ES-I3 (cell line): ENCODE measurements around the gene TXNL4B.
"Not testable (repeated sequence)": the region's sequence is repeated elsewhere in the genome, so short reads cannot be mapped to it uniquely, and the experiment has no call there.

Experiments
- H3K36me3 ChIP-seq: 2 replicates; pipeline ENCODE4 v1.6.1; 2013; ENCODE audit warnings: mild to moderate bottlenecking, low read length, control low read depth, moderate library complexity; ENCODE audit not compliant: insufficient read depth
- H3K4me1 ChIP-seq: 2 replicates; pipeline ENCODE4 v1.6.1; 2013; ENCODE audit warnings: mild to moderate bottlenecking, control low read depth, low read length; ENCODE audit not compliant: insufficient read depth
- H3K9ac ChIP-seq: 2 replicates; pipeline ENCODE4 v1.6.1; 2013; ENCODE audit warnings: low read depth, mild to moderate bottlenecking, low read length, moderate library complexity
- H3K9me3 ChIP-seq: 2 replicates; pipeline ENCODE4 v1.6.1; 2013; ENCODE audit warnings: mild to moderate bottlenecking, low read length, moderate library complexity; ENCODE audit not compliant: control insufficient read depth, insufficient read depth

The TXNL4B gene

DNA sequence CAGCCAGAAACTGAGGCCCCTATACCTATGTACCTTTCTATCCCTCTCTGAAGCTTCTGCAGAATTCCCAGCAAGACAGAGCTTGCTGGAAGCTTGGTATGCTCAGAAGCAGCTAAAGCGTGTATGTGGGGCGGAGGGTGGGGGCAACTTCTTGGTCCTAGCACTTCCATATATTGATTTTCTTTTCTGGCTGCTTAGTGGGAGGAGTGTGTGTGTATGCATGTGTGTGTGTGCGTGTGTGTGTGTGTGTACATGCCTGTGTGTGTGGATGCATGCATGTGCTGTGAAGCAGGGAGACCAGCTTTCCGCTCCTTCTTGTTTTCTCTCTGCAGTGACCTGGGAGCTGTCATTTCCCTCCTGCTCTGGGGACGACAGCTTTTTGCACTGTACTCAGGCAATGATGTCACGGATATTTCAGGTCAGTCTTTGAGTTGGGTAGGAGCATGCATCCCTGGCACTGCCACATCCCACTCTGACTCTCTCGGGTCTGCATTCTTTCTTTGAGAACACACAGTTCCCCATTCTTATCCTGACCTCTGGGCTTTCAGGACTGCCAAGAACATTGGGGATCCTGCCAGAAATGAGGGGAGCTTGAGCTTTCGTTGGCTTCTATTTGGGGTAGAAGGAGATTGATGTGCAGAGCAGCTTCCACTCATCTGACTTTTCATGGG, 19.7 kb downstream of the TXNL4B start:
- Histone ChIP-seq H3K4me1 (no peaks in the 10 kb centered on the region), H3K9ac (no peak overlapping the region), H3K9me3 (no peaks in the 10 kb centered on the region), H3K36me3 (no peaks in the 10 kb centered on the region)

DNA sequence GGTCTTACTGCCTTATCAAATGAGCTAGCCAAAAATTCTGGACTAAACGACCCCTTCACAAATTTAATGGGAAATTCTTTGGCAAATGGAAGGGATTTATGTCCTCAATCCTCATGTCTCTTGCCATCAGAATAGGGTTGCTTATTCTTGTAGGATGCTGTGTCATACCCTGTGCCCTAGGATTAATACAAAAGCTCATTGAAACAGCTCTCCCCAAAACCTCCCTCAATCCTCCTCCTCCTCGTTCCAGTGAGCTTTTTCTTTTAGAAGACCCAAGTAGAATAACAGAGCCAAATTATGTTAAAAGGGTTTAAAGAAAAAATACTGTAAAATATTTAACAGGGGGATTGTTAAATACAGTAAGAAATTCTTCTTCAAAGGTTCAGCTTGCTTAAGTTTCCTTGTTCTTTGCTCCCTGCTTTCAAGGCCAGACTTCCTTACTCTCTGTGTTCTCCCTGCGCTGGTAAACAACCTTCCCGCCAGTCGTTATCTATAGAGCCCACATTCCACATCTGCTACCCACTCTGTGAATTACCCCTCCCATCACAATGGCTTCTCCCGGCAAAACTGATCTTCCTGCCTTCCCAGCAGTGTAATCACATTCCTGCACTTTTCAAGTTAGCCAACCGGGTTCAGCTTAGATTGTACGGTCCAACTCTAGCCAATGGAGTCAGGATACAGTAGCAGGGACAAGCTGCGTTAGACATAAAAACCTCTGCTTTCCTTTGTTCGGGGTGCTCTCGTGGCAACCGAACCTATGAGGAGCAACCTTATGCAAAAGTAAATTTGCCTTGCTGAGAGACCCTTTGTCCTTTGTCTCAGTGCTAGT, 20.7 kb downstream of the TXNL4B start:
- no peaks in the 10 kb centered on the region for H3K4me1 ChIP-seq
- H3K9me3 ChIP-seq, result no peaks in the 10 kb centered on the region
- H3K36me3 ChIP-seq, result no peaks in the 10 kb centered on the region
- H3K9ac ChIP-seq, result no peak overlapping the region

GRCh38 chr16:72068930-72069329, 24.5 kb downstream of the TXNL4B start:
- Histone ChIP-seq H3K36me3 (no peaks in the 10 kb centered on the region), H3K4me1 (no peaks in the 10 kb centered on the region), H3K9me3 (no peaks in the 10 kb centered on the region), H3K9ac (no peak overlapping the region)

GRCh38 chr16:72066747-72067146, 26.7 kb downstream of the TXNL4B start:
- Histone ChIP-seq H3K9ac (no peak overlapping the region), H3K9me3 (no peaks in the 10 kb centered on the region), H3K36me3 (no peaks in the 10 kb centered on the region), H3K4me1 (no peaks in the 10 kb centered on the region)

DNA sequence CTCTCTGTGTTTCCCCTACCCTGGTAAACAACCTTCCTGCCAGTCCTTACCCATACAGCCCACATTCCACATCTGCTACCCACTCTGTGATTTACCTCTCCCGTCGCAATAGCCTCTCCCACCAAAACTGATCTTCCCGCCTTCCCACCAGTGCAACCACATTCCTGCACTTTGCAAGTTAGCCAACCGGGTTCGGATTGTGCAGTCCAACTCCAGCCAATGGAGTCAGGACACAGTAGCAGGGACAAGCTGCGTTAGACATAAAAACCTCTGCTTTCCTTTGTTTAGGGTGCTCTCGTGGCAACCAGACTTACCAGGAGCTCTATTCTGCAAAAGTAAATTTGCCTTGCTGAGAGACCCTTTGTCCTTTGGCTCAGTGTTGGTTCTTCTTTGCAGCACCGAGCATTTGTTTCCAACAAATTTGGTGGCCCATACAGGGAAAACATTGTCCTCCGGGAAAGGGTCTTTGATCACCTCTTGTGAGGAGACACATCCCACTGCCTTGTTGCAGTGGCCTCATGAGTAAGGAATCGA, 29.0 kb downstream of the TXNL4B start:
- no peaks in the 10 kb centered on the region for H3K9me3 ChIP-seq
- no peaks in the 10 kb centered on the region for H3K4me1 ChIP-seq
- H3K36me3 ChIP-seq, result no peaks in the 10 kb centered on the region
- H3K9ac ChIP-seq, result no peak overlapping the region

GRCh38 chr16:72061564-72061963, 31.9 kb downstream of the TXNL4B start:
- H3K36me3 ChIP-seq, result no peaks in the 10 kb centered on the region
- no peaks in the 10 kb centered on the region for H3K9me3 ChIP-seq
- H3K4me1 ChIP-seq, result no peaks in the 10 kb centered on the region
- H3K9ac ChIP-seq, result no peak overlapping the region

- Histone ChIP-seq H3K4me1 (no peaks in the 10 kb centered on the region), H3K9me3 (no peaks in the 10 kb centered on the region), H3K9ac (no peak overlapping the region), H3K36me3 (no peaks in the 10 kb centered on the region)
Observed at GRCh38 chr16:72060405-72060804, 33.0 kb downstream of the TXNL4B start.

- not testable (repeated sequence) for H3K9ac ChIP-seq, H3K9me3 ChIP-seq, H3K4me1 ChIP-seq, H3K36me3 ChIP-seq
Observed at GRCh38 chr16:72059060-72059459, 34.4 kb downstream of the TXNL4B start.

GRCh38 chr16:72057313-72057712, 36.1 kb downstream of the TXNL4B start:
- not testable (repeated sequence) for H3K9me3 ChIP-seq, H3K9ac ChIP-seq, H3K4me1 ChIP-seq

DNA sequence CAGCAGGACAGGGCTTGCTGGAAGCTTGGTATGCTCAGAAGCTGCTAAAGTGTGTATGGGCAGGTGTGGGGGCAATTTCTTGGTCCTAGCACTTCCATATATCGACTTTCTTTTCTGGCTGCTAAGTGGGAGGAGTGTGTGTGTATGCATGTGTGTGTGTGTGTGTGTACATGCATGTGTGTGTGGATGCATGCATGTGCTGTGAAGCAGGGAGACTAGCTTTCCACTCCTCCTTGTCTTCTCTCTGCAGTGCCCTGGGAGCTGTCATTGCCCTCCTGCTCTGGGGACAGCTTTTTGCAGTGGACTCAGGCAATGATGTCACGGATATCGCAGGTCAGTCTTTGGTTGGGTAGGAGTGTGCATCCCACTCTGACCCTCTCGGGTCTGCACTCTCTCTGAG, 37.5 kb downstream of the TXNL4B start:
- no peaks in the 10 kb centered on the region for H3K4me1 ChIP-seq
- H3K9ac ChIP-seq, result no peak overlapping the region
- H3K9me3 ChIP-seq, result no peaks in the 10 kb centered on the region
- no peaks in the 10 kb centered on the region for H3K36me3 ChIP-seq

More at GRCh38 chr16:72057313-72057712, 36.1 kb downstream of the TXNL4B start:
- not testable (repeated sequence) for H3K36me3 ChIP-seq

DNA sequence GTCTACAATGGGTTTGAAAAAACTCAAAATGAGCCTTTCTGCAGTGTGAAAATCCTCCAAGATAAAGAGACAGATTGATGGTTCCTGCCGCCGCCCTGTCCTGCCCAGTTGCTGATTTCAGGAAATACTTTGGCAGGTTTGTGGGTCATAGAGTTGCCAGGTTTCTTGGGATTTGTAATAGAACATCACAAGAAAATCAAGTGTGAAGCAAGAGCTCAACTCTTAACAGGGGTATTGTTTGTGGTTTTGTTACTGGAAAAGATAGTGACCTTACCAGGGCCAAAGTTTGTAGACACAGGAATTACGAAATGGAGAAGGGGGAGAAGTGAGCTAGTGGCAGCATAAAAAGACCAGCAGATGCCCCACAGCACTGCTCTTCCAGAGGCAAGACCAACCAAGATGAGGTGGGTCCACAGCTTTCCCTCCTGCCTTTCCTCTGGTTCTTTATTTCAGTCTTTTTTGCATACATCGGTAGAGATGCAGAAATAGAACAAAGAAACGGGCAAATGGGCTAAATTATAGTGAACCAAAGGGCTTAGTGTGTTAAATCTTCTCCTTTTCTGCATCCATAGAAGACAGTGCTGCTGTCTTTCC, 39.1 kb downstream of the TXNL4B start, which contains the start of gene HP:
Gene HP, plus strand, starts transcription at position 252 of the 594 bp plus-strand sequence. Its CDS starts 148 bp downstream, at position 400.
- not testable (repeated sequence) for H3K9me3 ChIP-seq, H3K36me3 ChIP-seq, H3K9ac ChIP-seq, H3K4me1 ChIP-seq

DNA sequence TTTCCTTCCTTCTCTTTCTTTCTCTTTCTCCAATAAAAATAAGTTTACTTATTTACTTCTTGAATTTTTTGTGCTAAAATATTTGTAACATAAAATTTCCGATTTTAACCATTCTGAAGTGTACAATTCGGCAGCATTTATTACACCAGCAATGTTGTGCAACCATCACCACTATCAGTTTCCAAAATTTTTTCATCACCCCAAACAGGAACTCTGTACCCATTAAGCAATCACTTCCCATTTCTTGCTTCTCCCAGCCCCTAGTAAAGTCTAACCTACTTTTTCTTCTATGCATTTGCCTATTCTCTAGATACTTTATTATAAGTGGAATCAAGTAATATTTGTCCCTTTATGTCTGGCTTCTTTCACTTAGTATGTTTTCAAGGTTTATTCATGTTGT, 41.6 kb downstream of the TXNL4B start:
- H3K4me1 ChIP-seq, result no peaks in the 10 kb centered on the region
- no peaks in the 10 kb centered on the region for H3K9me3 ChIP-seq
- H3K36me3 ChIP-seq, result no peaks in the 10 kb centered on the region
- H3K9ac ChIP-seq, result no peak overlapping the region

DNA sequence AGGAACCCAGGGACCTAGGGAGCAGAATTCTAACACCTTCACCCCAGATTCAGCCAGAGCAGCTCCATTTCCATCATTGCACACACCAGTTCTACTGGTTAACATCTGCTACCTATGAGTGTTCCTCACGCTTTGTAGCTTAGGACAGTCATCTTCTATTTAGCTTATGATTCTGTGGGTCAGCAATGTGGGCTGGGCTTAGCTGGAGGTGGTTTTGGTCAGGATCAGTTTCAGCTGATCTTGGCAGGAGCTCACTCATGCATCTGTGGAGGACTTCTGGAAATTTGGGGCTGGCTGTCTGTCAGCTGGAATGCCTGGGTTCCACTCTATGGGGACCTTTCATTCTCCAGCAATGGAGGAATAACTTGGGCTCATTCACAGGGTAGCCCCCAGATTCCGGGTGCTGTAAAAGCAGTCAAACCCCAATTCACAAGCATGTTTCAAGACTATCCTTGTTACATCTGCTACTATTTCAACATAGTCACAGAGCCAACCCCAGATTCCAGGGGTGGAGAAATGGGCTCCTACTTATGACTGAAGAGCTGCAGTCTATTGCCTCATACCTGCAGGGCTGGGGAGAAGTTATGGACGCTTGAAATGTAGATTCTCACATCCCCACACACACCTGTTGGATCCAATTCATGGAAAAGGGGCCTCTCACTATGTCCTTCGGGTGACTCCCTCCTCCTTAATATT, 42.5 kb downstream of the TXNL4B start:
- H3K9ac ChIP-seq, result no peak overlapping the region
- no peaks in the 10 kb centered on the region for H3K36me3 ChIP-seq
- H3K9me3 ChIP-seq, result no peaks in the 10 kb centered on the region

GRCh38 chr16:72049110-72049509, 44.3 kb downstream of the TXNL4B start:
- Histone ChIP-seq H3K36me3 (no peaks in the 10 kb centered on the region), H3K4me1 (no peaks in the 10 kb centered on the region), H3K9me3 (no peaks in the 10 kb centered on the region), H3K9ac (no peak overlapping the region)

More for the DNA sequence above, 42.5 kb downstream of the TXNL4B start:
- no peaks in the 10 kb centered on the region for H3K4me1 ChIP-seq
